Measurements from ENCODE around the gene GMDS. TPM values are rescaled to one million over a fixed set of nuclear protein-coding genes. Genes with fewer than 3 reads are reported as not detected.

The GMDS gene
- total and polyA plus RNA-seq, 2 of the 4 experiments (the other 2 are of a cell fraction): 7.3 to 21.9 TPM

GRCh38 chr6:2077826-2078225 lies 167.6 kb downstream of the GMDS start:
- Histone ChIP-seq H3K4me1 (ENCODE audit: control insufficient read depth, insufficient read depth, low read length) (0 out of 2 replicates have a peak, but pooled peaks cover 2% of the 10 kb centered on the region), H2BK20ac (ENCODE audit: low read depth, low read length) (no peak overlapping the region), H3K18ac (ENCODE audit: low read depth, low read length) (no peak overlapping the region), H3K23ac (ENCODE audit: low read depth, low read length) (no peak overlapping the region), H4K91ac (ENCODE audit: insufficient read depth, low read depth, low read length) (no peak overlapping the region), H3K9me3 (ENCODE audit: control insufficient read depth, insufficient read depth, low read length) (no peaks in the 10 kb centered on the region), H2BK5ac (ENCODE audit: low read depth, low read length, poor library complexity, severe bottlenecking) (no peak overlapping the region), H2BK15ac (ENCODE audit: low read depth, low read length) (no peak overlapping the region), H3K27me3 (ENCODE audit: control insufficient read depth, insufficient read depth, low read length) (no peaks in the 10 kb centered on the region), H3K4ac (ENCODE audit: low read depth, low read length) (no peak overlapping the region), H2AK9ac (replicated peaks; ENCODE audit: low read depth, low read length, poor library complexity) (no peak overlapping the region), H2AFZ (replicated peaks; ENCODE audit: low read length, poor library complexity) (no peak overlapping the region), H3K4me2 (ENCODE audit: low read depth, low read length) (no peak overlapping the region), H3K79me1 (ENCODE audit: low read depth in 1 of 2, low read length in 2 of 2) (no peaks in the 10 kb centered on the region), H3K14ac (replicated peaks; ENCODE audit: low read depth, low read length) (no peak overlapping the region), H4K8ac (ENCODE audit: low read depth in 2 of 2, low read length in 2 of 2) (no peak overlapping the region), H2AK5ac (ENCODE audit: low read depth, low read length) (no peak overlapping the region), H3K4me3 (ENCODE audit: insufficient read depth, low read depth, low read length) (no peak overlapping the region), H3K9me1 (ENCODE audit: insufficient read depth, low read length) (no peaks in the 10 kb centered on the region; the same call in 1 of the 2 replicates), H4K20me1 (ENCODE audit: insufficient read depth, low read length) (no peaks in the 10 kb centered on the region), H3K27ac (ENCODE audit: insufficient read depth, low read length) (no peak overlapping the region), H2BK120ac (ENCODE audit: low read depth, low read length) (no peak overlapping the region), H3K56ac (ENCODE audit: extremely low read depth, insufficient read depth, low read length) (no peak overlapping the region), H3K36me3 (ENCODE audit: control insufficient read depth, insufficient read depth, low read length) (no peaks in the 10 kb centered on the region), H4K5ac (ENCODE audit: low read depth, low read length) (no peak overlapping the region), H3K9ac (ENCODE audit: low read depth, low read length) (no peak overlapping the region)
- CTCF ChIA-PET: no interaction called here
- in situ Hi-C loops (cut with MboI; ENCODE audit: low sequenced_read_pairs): no loop called here
- intact Hi-C loops (cut with micrococcal nuclease): no loop called here
- no CpG with 5 or more reads among the region's 1 CpG for WGBS, 2 experiments (ENCODE audit: extremely low coverage in 2 of 2, insufficient read length in 1 of 2)
- no peak for DNase-seq
- dilution Hi-C loops (cut with HindIII; ENCODE audit: low sequenced_read_pairs, unreplicated experiment): no loop called here
- TF ChIP-seq RFX5 (IDR thresholded peaks at IDR 0.05; ENCODE audit: low read depth, low read length) (no peak), RAD21 (IDR thresholded peaks at IDR 0.05; ENCODE audit: low read length) (no peak), MAFK (IDR thresholded peaks at IDR 0.05; ENCODE audit: low read depth, low read length) (no peak), CTCF (conservative IDR thresholded peaks at IDR 0.05; ENCODE audit: low read depth, low read length) (no peak), CEBPB (IDR thresholded peaks at IDR 0.05; ENCODE audit: low read depth, low read length) (no peak), MAZ (IDR thresholded peaks at IDR 0.05; ENCODE audit: borderline replicate concordance, low read depth, low read length) (no peak), POLR2A (IDR thresholded peaks at IDR 0.05; ENCODE audit: low read depth, low read length) (no peak), MXI1 (IDR thresholded peaks at IDR 0.05; ENCODE audit: borderline replicate concordance, low read depth, low read length) (no peak), ELK1 (IDR thresholded peaks at IDR 0.05; ENCODE audit: borderline replicate concordance, low read depth, low read length) (no peak)
- no peak for ATAC-seq (ENCODE audit: low read depth)
- POLR2A ChIA-PET (ENCODE audit: unreplicated experiment): no interaction called here
- BruUV-seq (replicated peaks): no TSS peak
